Measurements from ENCODE around the gene PCK1.

Gene PCK1

DNA sequence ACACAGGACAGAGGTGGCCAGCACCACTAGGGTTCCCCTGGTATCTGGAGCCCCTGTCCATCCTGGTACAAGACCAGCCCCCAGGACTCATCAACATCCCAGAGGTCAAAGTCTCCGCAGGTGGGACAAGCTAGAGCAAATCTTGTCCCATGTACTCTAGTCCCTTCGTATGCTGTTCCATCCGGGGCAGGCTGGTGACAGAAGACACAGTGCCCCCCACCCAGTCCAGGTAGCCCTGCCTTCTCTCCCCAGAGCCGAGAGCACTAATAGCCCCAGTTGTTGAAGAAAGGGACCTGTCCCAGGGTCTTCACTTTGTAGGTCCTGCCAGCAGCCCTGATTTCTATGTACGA lies 21.1 kb downstream of the PCK1 start:
- Histone ChIP-seq H3K4me3 (replicated peaks; ENCODE audit: low read depth, low read length) (no peak overlapping the region), H3K27me3 (replicated peaks; ENCODE audit: control insufficient read depth, insufficient read depth, low read length) (peaks cover 3% of the 10 kb centered on the region), H3K36me3 (ENCODE audit: control insufficient read depth, insufficient read depth, low read length) (no peaks in the 10 kb centered on the region)
- TF ChIP-seq, protein P1, sequence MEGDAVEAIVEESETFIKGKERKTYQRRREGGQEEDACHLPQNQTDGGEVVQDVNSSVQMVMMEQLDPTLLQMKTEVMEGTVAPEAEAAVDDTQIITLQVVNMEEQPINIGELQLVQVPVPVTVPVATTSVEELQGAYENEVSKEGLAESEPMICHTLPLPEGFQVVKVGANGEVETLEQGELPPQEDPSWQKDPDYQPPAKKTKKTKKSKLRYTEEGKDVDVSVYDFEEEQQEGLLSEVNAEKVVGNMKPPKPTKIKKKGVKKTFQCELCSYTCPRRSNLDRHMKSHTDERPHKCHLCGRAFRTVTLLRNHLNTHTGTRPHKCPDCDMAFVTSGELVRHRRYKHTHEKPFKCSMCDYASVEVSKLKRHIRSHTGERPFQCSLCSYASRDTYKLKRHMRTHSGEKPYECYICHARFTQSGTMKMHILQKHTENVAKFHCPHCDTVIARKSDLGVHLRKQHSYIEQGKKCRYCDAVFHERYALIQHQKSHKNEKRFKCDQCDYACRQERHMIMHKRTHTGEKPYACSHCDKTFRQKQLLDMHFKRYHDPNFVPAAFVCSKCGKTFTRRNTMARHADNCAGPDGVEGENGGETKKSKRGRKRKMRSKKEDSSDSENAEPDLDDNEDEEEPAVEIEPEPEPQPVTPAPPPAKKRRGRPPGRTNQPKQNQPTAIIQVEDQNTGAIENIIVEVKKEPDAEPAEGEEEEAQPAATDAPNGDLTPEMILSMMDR (IDR thresholded peaks at IDR 0.05; ENCODE audit: insufficient read depth, low read length, poor library complexity, severe bottlenecking): no peak
- no peak for DNase-seq (ENCODE audit: extremely low read depth, insufficient read length)

DNA sequence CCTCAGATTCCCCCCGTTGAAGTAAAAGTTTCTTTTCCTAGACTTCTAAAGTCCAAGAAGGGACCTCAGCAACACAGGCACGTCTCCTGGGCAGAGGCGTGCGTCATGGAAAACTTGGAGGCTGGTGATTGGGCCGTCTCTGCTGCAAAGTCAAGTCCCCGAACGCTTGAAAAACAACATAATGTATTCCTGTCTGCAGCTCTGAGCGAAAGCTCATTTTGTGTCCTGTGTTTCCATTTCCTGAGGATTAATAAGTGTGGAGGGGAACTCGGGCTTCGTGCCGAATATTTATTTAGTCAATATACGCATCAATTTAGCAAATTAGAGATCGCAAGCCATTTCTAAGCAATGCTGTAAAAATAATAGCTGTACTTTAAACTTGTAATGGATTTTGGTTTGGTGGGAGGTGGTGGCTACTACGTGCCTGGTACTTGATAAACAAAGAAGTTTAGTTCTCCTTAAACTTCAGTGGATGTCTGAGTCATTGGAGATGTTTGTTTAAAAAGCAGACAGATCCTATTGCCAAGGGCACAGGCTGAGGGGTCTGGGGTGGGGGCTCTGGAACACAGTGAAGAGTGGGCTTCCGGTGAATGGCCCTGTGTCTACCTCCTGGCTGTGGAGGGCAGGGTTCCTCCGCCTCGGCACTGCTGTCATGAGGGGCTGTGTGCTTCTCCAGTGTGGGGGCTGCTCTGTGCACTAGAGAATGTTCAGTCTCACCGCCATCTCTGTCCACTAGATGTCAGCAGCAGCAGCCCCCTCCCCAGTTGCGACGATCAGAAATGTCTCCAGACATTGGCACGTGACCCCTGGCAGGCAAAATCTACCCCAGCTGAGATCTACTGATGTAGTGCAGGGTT lies 21.8 kb downstream of the PCK1 start:
- peaks cover 3% of the 10 kb centered on the region for H3K27me3 ChIP-seq (replicated peaks; ENCODE audit: control insufficient read depth, insufficient read depth, low read length)
- no peak overlapping the region for H3K4me3 ChIP-seq (replicated peaks; ENCODE audit: low read depth, low read length)
- TF ChIP-seq, protein P1 (IDR thresholded peaks at IDR 0.05; ENCODE audit: insufficient read depth, low read length, poor library complexity, severe bottlenecking): peak; percentile 47
- H3K36me3 ChIP-seq (ENCODE audit: control insufficient read depth, insufficient read depth, low read length): no peaks in the 10 kb centered on the region
- DNase-seq (ENCODE audit: extremely low read depth, insufficient read length): no peak

DNA sequence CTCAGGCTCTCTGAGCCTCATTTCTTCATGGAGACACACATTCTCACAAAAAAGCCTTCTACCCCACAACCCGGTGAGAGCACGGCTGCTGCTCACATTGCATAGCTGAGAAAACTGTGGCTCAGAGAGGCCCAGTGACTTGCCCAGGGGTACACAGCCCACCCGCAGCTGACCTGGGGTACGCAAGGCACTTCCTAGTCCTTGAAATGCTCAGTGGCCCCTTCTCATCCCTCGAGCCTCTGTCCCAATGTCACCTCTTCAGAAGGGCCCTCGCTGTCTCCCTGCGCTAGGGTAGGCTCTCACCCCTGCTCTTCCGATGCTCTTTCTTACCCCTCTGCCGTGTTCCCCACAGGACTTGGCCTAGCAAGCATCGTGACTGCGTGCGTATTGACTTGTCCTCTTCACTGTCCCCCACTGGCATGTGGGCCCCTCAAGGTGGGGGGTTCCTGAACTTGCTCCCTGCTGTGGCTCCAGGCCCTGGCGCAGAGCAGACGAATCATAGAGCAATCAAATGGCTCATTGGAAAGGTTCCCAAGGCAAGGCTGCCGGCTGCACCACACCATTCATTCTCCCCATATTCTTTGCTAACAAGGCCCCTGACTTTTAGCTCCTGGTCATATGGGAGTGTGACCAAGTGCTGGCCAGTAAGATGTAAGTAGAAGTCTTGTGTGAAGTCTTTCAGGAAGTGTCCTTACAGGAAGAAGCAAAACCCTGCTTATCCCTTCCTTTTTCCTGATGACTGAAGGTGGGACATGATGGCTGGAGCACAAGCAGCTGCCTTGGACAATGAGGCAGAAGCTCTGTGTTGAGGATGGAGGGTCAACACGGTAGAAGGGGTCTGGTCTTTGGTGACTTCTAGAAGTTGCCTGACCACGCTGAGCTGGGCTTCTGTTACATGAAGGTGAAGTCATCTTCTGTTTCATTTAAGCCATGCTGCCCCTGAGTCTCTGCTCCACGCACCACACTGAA lies 22.7 kb downstream of the PCK1 start:
- no peaks in the 10 kb centered on the region for H3K36me3 ChIP-seq (ENCODE audit: control insufficient read depth, insufficient read depth, low read length)
- H3K4me3 ChIP-seq (replicated peaks; ENCODE audit: low read depth, low read length): no peak overlapping the region
- peaks cover 3% of the 10 kb centered on the region for H3K27me3 ChIP-seq (replicated peaks; ENCODE audit: control insufficient read depth, insufficient read depth, low read length)
- DNase-seq (ENCODE audit: extremely low read depth, insufficient read length): no peak
- TF ChIP-seq, protein P1 (IDR thresholded peaks at IDR 0.05; ENCODE audit: insufficient read depth, low read length, poor library complexity, severe bottlenecking): no peak

DNA sequence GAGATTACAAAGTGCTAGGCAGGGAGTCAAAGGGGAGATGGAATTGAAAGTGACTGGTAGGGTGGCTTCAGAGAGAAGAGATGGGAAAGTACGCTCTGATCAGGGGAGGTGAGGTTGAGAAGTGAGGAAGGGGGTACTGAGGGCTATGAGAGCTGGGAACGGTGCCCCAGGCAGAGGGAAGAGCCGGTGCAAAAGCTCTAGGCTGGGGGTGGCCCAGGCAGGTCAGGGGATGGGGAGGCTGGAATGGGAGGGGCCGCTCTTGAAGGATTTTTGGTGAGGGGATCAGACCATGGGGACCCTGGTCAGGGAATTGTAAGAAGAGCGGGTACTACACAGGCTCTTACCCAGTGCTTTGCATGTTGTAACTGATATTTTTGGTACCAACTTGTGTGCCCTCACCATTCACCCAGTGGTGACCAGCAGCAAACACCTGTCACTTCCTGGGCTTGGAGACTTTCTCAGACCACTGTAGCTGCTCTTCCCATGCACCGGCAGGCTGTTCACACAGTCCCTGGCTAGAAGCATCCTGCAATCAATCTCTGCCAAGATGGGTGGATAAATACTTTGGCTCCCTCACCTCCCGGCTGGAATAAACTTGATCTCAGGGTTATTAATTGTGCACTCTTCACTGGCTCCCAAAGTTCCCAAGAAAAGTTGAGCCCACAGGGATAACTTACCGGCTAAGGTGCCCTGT lies 24.0 kb downstream of the PCK1 start:
- peaks cover 3% of the 10 kb centered on the region for H3K27me3 ChIP-seq (replicated peaks; ENCODE audit: control insufficient read depth, insufficient read depth, low read length)
- no peak overlapping the region for H3K4me3 ChIP-seq (replicated peaks; ENCODE audit: low read depth, low read length)
- TF ChIP-seq, protein P1 (IDR thresholded peaks at IDR 0.05; ENCODE audit: insufficient read depth, low read length, poor library complexity, severe bottlenecking): no peak
- no peaks in the 10 kb centered on the region for H3K36me3 ChIP-seq (ENCODE audit: control insufficient read depth, insufficient read depth, low read length)
- no peak for DNase-seq (ENCODE audit: extremely low read depth, insufficient read length)

DNA sequence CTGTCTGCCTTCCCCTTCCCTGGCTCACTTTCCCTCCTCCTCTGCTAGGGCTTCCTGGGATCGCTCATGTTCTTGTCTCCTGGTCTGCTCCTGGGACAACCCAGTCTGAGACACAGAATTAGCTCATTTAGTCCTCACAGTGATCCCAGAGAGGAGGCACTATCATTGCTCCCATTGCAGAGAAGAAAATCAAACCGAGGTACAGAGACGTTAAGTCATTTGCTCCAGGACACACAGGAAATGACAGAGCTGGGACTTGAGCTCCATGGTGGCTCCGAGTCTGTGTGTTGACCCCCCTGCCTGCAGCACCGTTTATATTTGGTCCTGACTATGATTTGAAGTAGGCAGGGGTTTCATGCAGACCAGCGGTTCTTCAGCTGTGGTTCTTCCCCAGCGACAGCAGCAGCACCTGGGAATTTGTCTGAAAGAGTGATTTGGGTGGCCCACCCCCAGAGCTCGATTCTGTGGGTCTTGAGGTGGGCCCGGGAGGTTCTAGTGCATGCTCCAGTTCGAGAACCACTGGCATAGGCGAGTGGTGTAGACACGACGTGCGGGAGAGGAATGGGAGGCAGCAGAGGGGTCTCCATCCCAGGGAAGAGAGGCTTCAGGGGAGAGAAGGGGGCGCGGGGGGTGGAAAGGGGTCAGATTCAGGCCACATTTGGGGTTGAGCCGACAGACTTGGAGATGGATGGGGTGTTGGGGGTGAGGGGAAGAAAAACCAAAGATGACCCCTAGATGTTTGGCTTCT lies 24.7 kb downstream of the PCK1 start:
- Histone ChIP-seq H3K36me3 (ENCODE audit: control insufficient read depth, insufficient read depth, low read length) (no peaks in the 10 kb centered on the region), H3K4me3 (replicated peaks; ENCODE audit: low read depth, low read length) (no peak overlapping the region), H3K27me3 (replicated peaks; ENCODE audit: control insufficient read depth, insufficient read depth, low read length) (peaks cover 3% of the 10 kb centered on the region)
- no peak for DNase-seq (ENCODE audit: extremely low read depth, insufficient read length)
- TF ChIP-seq, protein P1 (IDR thresholded peaks at IDR 0.05; ENCODE audit: insufficient read depth, low read length, poor library complexity, severe bottlenecking): no peak
